ES-I3 (cell line): Measurements from ENCODE around the gene TRIM42.

ENCODE experiments used
- H3K36me3 ChIP-seq: 2 replicates; pipeline ENCODE4 v1.6.1; 2013; ENCODE audit warnings: mild to moderate bottlenecking, low read length, control low read depth, moderate library complexity; ENCODE audit not compliant: insufficient read depth
- H3K4me1 ChIP-seq: 2 replicates; pipeline ENCODE4 v1.6.1; 2013; ENCODE audit warnings: mild to moderate bottlenecking, control low read depth, low read length; ENCODE audit not compliant: insufficient read depth
- H3K9ac ChIP-seq: 2 replicates; pipeline ENCODE4 v1.6.1; 2013; ENCODE audit warnings: low read depth, mild to moderate bottlenecking, low read length, moderate library complexity
- H3K9me3 ChIP-seq: 2 replicates; pipeline ENCODE4 v1.6.1; 2013; ENCODE audit warnings: mild to moderate bottlenecking, low read length, moderate library complexity; ENCODE audit not compliant: control insufficient read depth, insufficient read depth

The TRIM42 gene

GRCh38 chr3:140677764-140678163 lies at the start of gene TRIM42:
TSS of gene TRIM42 (plus strand) at chr3:140678064. CDS start at chr3:140678230, 166 bp downstream.
- Histone ChIP-seq H3K9me3 (no peaks in the 10 kb centered on the region), H3K4me1 (no peaks in the 10 kb centered on the region), H3K9ac (no peak within 1 kb of the TSS)

GRCh38 chr3:140628606-140629005 lies 49.3 kb upstream of the TRIM42 start:
- H3K9me3 ChIP-seq, result no peaks in the 10 kb centered on the region
- H3K4me1 ChIP-seq, result no peaks in the 10 kb centered on the region; the same call in 1 of the 2 replicates
- no peak overlapping the region for H3K9ac ChIP-seq
- H3K36me3 ChIP-seq, result no peaks in the 10 kb centered on the region

More at GRCh38 chr3:140677764-140678163, at the start of gene TRIM42:
- H3K36me3 ChIP-seq, result no peaks in the 10 kb centered on the region

- H3K4me1 ChIP-seq, result no peaks in the 10 kb centered on the region; the same call in 1 of the 2 replicates
- H3K36me3 ChIP-seq, result no peaks in the 10 kb centered on the region
- H3K9ac ChIP-seq, result no peak overlapping the region
- no peaks in the 10 kb centered on the region for H3K9me3 ChIP-seq
Measured at GRCh38 chr3:140629357-140630137, 48.3 kb upstream of the TRIM42 start.

GRCh38 chr3:140630366-140630765 lies 47.5 kb upstream of the TRIM42 start:
- H3K9ac ChIP-seq, result no peak overlapping the region
- H3K4me1 ChIP-seq, result no peaks in the 10 kb centered on the region; the same call in 1 of the 2 replicates
- H3K9me3 ChIP-seq, result no peaks in the 10 kb centered on the region
- no peaks in the 10 kb centered on the region for H3K36me3 ChIP-seq

- H3K36me3 ChIP-seq, result no peaks in the 10 kb centered on the region
- H3K9me3 ChIP-seq, result no peaks in the 10 kb centered on the region
- no peaks in the 10 kb centered on the region; the same call in 1 of the 2 replicates for H3K4me1 ChIP-seq
- H3K9ac ChIP-seq, result no peak overlapping the region
Measured at GRCh38 chr3:140630866-140631265, 47.0 kb upstream of the TRIM42 start.

- Histone ChIP-seq H3K4me1 (no peaks in the 10 kb centered on the region), H3K9ac (no peak overlapping the region), H3K36me3 (no peaks in the 10 kb centered on the region), H3K9me3 (no peaks in the 10 kb centered on the region)
Measured at GRCh38 chr3:140635276-140635675, 42.6 kb upstream of the TRIM42 start.

- Histone ChIP-seq H3K36me3 (no peaks in the 10 kb centered on the region), H3K4me1 (no peaks in the 10 kb centered on the region), H3K9ac (no peak overlapping the region), H3K9me3 (no peaks in the 10 kb centered on the region)
Measured at GRCh38 chr3:140636406-140637138, 41.3 kb upstream of the TRIM42 start.

- Histone ChIP-seq H3K36me3 (no peaks in the 10 kb centered on the region), H3K4me1 (no peaks in the 10 kb centered on the region), H3K9ac (no peak overlapping the region), H3K9me3 (no peaks in the 10 kb centered on the region)
Measured at GRCh38 chr3:140651287-140651686, 26.6 kb upstream of the TRIM42 start.

- Histone ChIP-seq H3K9me3 (no peaks in the 10 kb centered on the region), H3K36me3 (no peaks in the 10 kb centered on the region), H3K4me1 (no peaks in the 10 kb centered on the region), H3K9ac (no peak overlapping the region)
Measured at GRCh38 chr3:140655678-140656077, 22.2 kb upstream of the TRIM42 start.

GRCh38 chr3:140664111-140664510 lies 13.8 kb upstream of the TRIM42 start:
- Histone ChIP-seq H3K9me3 (no peaks in the 10 kb centered on the region), H3K36me3 (no peaks in the 10 kb centered on the region), H3K4me1 (no peaks in the 10 kb centered on the region), H3K9ac (no peak overlapping the region)

- H3K36me3 ChIP-seq, result no peaks in the 10 kb centered on the region
- no peaks in the 10 kb centered on the region for H3K9me3 ChIP-seq
- H3K9ac ChIP-seq, result no peak overlapping the region
- H3K4me1 ChIP-seq, result no peaks in the 10 kb centered on the region
Measured at GRCh38 chr3:140682586-140682985, 4.7 kb downstream of the TRIM42 start.

GRCh38 chr3:140686128-140686527 lies 8.3 kb downstream of the TRIM42 start:
- Histone ChIP-seq H3K9ac (no peak overlapping the region), H3K36me3 (no peaks in the 10 kb centered on the region), H3K4me1 (no peaks in the 10 kb centered on the region), H3K9me3 (no peaks in the 10 kb centered on the region)

GRCh38 chr3:140686948-140687347 lies 9.1 kb downstream of the TRIM42 start:
- Histone ChIP-seq H3K4me1 (no peaks in the 10 kb centered on the region), H3K9me3 (no peaks in the 10 kb centered on the region), H3K36me3 (no peaks in the 10 kb centered on the region), H3K9ac (no peak overlapping the region)

- no peaks in the 10 kb centered on the region for H3K36me3 ChIP-seq
- H3K9me3 ChIP-seq, result no peaks in the 10 kb centered on the region
- no peak overlapping the region for H3K9ac ChIP-seq
- H3K4me1 ChIP-seq, result no peaks in the 10 kb centered on the region
Measured at GRCh38 chr3:140695361-140696061, 17.6 kb downstream of the TRIM42 start.
